Measurements from ENCODE around the gene IFNK.

The IFNK gene

DNA sequence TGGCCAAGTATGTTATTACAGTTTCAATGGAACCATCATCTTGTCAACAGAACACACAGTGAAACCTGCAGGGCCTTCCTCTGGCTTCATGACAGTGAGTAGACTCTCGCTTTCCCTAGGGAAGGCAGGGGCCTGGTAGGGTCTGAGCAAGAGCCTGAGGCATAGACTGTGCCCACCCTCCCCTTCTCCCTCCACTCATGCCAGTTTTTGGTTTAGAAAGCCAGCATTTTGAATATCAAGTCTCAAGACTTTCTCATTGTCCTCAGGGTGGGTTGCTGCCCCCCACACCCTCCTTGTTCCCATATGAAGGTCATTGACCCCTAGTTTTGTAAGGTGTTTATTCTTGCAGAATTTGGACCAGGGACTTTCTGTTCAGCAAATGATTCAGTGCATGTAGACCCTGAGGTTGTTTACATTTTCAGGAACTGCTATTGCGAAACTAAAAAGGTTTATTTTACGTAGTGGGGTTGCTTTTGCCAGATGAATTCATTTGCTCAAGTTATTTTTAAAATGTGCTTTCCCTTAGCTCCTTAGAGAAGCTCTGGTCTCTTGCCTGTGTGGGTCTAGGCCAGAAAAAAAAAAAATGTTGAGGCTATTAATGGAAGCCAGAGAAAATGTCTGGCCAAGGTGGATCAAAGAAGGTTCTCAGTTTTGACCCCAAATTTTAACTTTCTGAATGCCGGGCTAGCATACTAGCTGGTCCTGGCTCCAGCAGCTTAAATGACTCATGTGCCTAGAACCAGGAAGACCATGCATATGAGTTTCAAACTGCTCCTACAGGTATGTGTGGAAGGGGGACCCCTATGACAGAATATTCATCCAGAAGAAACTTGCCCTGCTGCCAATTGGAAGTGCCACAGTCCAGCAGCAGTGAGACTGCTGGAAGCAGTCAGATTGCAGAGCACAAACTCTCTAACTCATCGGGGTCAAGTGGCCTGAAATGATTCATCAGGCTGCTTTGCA, 15.7 kb downstream of the IFNK start:
- DNase-seq = no peak

DNA sequence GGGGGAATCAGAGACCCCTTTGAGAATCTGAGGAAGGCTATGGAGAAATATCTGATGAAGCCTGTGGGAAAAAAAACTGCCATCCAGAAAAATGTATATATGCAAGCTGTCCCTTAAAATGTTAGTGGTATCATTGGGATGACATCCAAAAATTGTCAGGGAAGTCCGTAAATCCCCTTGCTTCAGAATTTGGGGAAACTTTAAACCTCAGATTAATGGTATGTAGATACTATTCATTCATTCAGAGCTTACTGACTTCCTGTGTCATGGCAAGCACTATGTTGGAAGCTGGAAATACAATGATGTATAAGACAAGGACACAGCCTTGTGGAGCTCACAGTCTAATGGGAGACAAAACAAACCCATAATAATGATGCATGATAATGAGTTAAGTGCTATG, 16.4 kb downstream of the IFNK start:
- DNase-seq = no peak

DNA sequence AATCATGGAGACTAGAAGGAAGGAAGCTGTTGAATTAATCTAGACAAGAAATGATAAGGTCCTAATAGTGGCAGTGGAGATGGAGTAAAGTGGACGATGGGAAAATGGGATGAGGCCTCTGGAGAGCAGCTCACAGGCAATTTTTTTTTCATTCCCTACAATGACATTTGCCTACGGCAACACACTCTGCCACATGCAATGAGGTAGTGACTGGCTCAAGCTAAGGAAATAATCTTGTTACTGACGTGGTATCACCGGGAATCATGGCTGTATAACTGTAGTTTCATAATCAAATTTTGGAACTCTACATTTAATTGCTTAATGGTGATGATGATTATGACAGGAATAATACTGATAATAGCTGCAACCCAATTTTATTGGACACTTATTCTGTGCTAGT, 17.6 kb downstream of the IFNK start:
- DNase-seq = no peak

DNA sequence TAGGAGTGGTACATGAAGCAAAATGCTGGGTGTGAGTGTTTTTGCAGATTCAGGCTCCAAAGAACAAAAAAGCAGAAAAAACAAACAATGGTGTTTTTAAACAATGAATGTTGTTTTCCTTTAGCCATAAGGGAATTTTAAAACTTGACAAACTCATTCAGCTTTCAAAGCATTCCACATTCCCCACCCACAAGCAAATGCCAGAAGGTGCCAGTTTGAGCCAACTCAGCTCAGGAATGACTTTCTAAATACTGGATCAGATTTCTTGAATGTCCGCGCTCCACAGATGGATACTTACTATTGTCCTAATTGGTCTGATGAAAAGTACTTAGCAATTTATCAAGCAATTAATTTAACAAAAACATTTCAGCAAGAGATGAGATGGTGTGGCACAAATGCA, 18.4 kb downstream of the IFNK start:
- no peak for DNase-seq

DNA sequence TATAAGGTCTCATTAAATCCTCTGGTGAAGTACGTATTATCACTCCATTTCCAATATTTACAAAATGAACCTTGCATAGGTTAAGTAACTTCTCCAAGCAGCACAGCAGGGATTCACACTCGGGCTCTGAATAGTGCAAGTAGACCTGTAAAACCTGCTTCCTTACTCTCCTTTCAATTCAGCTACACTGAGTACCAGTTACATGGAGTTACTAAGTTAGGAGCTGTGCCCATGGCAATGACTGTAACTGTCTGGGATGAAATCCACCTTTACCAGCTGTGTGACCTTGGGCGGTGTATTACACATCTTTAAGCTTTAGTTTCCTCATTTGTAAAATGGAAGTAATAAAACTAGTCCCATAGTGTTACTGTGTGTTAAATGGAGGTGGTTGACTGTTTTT, 21.4 kb downstream of the IFNK start:
- DNase-seq = no peak

DNA sequence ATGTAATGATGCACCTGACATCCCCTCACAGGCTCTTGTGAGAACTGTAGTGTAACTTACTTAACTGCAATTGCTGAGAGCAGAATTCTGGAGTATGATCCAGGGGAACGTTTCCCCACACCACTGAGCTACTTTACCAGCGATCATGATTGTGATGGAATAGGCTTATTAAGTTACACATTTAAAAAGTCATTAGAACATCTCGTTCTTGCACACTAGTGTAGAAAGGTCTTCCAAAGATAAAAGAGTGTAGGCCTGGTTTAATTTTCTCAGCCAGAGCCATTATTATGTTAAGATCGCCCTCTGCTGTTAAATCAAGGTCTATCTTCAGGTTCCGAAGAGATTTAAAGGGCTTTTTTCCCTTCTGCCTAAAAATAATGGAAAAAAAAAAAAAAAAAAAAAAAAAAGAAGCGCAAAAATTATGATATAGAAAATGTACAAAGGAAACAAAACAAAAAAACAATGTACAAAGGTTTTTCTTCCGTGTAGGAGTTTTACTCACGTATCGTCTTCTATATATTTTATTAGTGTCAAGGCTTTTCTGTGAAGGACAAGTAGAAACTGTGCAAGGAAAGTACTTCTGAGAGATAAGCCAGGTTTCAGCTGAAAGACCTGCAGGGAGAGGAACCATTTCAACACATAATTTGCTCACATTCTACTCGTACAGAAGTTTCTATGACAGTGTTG, 24.1 kb downstream of the IFNK start:
- DNase-seq = peak; percentile 14

DNA sequence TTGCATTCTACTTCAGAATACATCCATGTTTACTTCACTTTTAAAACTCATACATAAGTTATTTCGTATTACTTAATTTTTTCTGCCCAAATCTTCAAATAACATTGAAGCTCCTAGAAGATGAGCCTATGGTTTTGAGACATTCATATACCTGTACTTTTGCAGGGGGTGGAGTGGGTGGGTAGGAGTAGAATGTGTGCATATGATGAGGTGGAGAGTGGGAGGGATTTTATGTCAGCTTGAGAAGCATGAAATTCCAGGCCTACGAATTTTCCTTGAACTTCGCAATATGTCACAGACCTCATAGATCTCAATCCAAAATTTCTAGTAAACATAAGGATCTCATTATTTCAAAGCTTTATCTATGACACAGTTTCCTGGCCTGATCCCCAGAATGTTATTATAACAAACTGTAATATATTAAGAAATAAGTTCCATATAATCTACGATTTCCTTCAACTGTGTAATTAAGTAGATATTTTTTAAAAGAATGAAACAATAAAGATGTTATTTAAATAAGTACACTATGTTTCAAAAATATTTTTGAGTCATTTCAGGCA, 25.2 kb downstream of the IFNK start:
- DNase-seq = no peak

DNA sequence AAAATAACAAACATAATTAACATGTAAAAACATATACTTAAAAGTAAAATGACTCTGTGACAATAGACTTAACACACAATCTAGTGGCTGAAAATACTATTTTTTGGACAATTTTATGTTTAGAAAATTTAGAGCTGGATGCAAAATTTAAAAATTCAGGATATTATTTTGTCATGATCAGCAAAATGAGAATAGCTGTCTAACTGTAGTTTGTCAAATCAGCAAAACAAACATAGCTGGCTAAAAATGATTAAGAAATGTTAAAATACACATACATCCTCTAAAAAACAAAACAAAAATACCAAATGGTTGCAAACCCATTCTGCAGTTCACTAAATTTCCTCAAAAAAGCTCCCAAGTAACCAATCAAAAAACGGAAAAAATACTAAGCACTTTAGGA, 30.6 kb downstream of the IFNK start:
- DNase-seq = no peak

DNA sequence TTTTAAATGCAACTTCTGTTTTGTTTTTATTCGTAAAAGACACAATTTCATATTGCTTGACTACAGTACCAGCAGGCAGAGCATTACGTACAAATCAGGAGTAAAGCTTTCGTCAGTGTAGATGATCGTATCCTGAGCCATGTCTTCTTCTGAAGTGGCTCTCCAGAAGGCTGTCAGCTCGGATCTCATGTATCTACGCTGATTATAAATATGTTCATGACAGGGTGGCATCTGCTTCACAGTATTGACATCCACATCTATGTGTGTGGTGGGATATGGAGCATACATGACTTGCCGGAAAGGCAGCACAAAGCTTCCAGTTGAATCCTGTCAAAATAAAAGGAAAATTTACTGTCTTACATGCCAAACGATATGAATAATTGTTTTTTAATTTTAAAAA, 32.4 kb downstream of the IFNK start:
- no peak for DNase-seq

DNA sequence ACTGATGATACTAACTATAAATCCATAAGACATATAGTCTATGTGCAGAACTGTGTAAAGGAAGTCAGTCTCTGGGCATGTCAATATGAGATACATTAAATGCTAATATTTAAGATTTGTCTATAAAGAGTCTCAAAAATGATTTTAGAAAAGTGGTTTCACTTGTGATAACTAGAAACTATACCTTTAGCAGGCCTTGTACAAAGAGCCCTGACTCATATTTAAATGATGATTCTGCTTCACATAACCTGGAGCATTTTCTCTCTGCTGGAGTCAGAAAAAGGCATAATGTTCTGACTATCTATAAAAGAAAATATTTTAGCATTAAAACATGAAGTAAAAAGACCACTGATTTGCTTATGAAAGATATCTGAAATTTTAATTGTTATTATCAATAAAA, 34.2 kb downstream of the IFNK start:
- no peak for DNase-seq

DNA sequence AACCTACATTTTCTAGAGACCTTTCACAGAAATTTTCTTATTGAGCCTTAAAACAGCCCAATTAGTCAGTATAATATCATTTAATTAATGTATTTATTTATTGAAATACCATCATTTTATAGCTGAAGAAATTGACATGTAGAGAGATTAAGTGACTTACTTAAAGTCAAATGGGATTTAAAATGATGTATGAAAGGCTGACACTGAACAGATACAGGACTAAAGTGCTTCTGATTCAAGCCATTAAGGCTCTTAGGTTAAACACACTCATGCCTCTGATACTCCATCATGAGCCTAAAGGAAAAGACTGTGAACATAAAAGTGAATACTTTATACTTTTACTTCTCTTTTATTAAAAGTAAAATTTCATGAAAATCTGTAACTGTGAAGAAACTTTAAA, 36.4 kb downstream of the IFNK start:
- no peak for DNase-seq

DNA sequence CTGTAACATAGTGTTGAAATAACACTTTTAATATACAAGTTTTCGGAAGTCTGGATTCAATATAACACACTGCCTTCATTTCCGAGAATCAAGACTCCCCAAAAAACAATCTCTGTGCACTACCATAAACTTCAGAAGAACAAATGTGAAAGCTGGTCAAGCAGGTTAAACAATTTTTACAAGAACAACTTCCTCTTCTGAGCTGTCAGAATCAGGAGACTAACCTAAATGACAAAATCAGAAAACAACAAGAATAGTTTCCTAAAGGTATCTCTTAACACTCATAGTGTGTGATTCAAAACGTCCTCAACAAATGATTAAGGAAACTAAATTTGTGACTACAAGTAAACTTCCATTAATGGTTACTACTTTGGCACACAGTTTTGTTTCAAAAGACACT, 37.6 kb downstream of the IFNK start:
- peak; percentile 41 for DNase-seq

DNA sequence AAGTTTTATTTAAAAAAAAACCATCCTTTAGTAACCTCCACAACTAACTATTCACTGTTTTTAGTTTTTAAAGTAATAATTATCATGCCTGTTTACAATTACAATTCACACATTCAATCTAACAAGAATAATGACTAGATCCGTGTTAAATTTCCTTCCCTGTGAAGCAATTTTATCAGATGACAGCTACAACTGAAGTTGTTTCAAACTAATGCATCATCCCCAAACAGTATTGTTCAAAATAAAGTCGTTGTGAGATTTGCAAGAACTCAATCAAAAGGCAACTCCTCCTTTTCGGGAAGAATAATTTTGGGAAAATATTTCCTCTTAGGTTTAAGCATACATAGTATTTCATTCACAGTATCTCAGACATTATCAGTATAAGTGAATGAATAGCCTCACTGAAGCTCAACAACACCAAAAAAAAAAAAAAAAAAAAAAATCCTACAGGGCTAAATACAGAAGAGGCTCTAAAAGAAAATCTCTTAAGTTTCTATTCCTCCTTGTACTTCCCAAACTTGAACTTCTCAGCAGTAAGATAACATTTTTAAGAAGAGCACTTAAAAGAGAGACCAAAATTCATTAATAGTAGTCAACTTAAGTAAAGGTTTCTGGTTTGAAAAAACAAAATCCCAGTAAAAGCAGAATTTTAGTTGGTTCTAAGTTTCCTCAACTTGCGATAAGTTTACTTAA, 39.8 kb downstream of the IFNK start:
- no peak for DNase-seq

DNA sequence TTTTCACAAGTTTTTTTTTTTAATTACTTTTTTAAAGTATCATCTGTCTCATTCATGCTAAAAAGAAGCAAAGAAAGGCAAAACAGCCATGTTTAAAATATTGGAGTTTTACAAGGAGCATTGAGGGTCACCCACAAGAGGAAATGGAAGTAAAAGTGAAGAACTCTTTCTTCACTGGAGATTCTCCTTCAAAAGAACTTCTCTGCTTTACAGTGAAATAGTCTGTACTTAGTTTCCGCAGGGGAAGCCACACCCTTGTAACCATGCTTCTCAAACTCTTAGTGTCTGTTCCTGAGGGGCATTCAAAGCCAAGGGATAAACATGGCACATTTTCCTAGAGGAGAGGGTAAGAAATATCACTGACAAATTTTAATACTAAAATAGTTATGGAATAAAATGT, 40.6 kb downstream of the IFNK start:
- no peak for DNase-seq

DNA sequence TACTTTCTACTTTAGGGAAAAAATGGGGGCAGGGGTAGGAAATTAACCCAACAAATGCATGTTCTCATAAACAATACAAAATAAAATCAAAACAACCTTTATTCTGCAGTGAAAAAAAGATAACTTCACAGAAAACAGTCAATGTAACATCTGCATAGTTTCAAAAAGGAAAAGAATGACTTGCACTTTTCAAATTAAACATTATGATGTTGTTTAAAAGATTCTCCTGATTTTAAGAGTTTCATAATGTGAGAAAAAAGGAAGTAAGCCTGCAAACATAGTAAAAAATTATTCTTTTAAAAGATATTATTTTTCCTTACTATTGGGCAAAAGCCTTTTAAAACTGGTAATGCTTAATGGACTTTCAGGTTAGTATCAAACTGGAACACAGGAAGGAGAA, 41.6 kb downstream of the IFNK start:
- no peak for DNase-seq

DNA sequence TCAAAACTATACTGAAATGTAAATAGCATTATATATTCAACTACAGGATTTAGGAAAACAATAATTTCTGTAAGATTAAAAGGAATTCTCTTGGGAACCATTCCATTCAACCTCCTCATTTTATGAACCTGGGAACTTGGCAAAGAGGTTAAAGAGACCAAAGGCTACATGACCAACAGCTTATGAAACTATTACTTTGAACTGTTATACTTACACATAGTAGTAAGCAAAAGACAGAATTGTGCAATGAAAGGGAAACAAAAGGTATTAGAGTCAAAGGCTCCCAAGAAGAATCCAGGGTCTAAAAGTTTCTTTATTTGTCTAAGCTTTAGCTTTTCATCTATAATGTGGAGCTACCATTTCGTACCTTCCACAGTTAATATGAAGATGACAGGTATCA, 42.0 kb downstream of the IFNK start:
- no peak for DNase-seq

DNA sequence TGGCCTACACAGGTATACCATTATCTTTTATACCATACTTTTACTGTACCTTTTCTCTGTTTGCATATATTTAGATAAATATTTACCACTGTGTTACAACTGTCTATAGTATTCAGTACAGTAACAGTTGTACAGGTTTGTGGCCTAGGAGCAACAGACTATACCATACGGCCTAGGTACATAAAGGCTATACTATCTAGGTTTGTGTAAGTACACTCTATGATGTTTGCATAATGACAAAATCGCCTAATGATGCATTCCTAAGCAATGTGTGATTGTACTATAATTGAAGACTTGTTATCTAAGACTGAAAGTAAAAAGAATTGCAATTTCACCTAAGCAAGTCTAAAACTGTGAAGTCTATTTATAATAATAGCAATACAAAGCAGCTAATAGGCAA, 45.3 kb downstream of the IFNK start:
- DNase-seq = no peak

DNA sequence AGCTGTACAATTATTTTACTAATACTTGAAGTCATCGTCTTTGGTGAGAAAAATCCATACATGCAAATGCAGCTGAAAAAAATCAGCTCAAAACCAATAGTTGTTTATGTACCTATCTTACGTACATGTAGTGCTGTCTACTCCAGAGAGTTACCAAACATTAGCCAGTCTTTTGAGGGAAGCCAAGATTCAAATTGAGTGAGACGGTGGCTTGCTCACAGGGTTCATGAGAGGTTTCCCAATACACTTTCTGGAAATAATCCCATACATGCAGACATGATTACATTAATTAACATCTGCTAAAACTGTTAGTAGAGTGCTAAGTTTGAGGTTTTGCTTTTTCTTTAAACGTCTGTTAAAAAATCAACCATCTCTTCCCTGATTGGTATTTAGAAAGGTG, 46.9 kb downstream of the IFNK start:
- no peak for DNase-seq

DNA sequence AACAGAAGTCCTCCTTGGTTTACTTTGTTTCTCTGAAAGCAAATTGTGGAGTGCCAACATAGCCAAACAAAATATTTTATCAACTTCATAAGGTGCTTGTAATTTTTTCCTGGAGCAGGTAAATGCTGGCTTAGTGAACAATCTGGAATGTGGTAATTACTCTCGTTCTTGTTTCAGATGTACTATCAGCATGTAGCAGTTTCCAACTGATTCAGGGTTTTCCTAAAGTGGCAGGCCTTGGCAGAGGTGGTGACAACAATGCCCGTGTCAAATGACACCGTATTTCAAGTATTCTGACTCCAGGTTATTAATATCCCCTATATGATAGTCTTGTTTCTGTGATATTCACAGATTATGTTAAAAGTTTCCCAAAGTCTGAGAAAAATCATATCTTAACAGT, 48.0 kb downstream of the IFNK start:
- no peak for DNase-seq

DNA sequence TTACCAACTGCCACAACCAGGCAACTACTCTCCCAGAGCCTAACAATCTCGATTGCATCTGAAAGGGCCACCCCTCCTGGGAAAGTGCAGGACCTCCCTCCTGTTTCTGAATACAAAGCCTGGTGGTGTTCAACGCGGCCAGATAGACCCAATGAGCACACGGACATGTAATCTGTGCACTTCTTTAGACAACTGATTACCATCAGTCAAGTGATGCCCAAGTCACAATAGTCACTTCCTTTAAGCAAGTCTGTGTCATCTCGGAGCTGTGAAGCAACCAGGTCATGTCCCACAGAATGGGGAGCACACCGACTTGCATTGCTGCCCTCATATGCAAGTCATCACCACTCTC, 48.5 kb downstream of the IFNK start:
- DNase-seq = peak; percentile 77

DNA sequence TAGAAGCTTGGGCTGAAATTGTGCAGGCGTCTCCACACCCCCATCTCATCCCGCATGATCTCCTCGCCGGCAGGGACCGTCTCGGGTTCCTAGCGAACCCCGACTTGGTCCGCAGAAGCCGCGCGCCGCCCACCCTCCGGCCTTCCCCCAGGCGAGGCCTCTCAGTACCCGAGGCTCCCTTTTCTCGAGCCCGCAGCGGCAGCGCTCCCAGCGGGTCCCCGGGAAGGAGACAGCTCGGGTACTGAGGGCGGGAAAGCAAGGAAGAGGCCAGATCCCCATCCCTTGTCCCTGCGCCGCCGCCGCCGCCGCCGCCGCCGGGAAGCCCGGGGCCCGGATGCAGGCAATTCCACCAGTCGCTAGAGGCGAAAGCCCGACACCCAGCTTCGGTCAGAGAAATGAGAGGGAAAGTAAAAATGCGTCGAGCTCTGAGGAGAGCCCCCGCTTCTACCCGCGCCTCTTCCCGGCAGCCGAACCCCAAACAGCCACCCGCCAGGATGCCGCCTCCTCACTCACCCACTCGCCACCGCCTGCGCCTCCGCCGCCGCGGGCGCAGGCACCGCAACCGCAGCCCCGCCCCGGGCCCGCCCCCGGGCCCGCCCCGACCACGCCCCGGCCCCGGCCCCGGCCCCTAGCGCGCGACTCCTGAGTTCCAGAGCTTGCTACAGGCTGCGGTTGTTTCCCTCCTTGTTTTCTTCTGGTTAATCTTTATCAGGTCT, 49.0 kb downstream of the IFNK start, which contains the start of gene C9orf72:
C9orf72 (minus strand) TSS at position 564 of the 716 bp plus-strand sequence. CDS start 6,361 bp downstream, outside the sequence.
- DNase-seq = peak; percentile 85

Data from activated CD4-positive, alpha-beta T cell treated with anti-CD3 and anti-CD28 coated beads, Interleukin-2, amount 50 U/mL, for 16 hours (primary cell).